Measurements from ENCODE around the gene TMEM184B. TPM values are rescaled to one million over a fixed set of nuclear protein-coding genes. Genes with fewer than 3 reads are reported as not detected.

Gene TMEM184B
- total RNA-seq (2014; rRNA removed; shearing (Covaris generic)) = 76.5 and 95.1 TPM in 2 replicates
- 40.7 and 42.2 TPM in 2 replicates for polyA plus RNA-seq (2016; fragmentation: Nextera tagmentation; extraction: Ambion mirVana)
- long read RNA-seq, full-length matches to known transcripts = 8 of 10 reads
- long read RNA-seq, partial matches to known transcripts = 1 of 10 reads
- long read RNA-seq, other reads (novel, unspliced or antisense) = 1 of 10 reads

DNA sequence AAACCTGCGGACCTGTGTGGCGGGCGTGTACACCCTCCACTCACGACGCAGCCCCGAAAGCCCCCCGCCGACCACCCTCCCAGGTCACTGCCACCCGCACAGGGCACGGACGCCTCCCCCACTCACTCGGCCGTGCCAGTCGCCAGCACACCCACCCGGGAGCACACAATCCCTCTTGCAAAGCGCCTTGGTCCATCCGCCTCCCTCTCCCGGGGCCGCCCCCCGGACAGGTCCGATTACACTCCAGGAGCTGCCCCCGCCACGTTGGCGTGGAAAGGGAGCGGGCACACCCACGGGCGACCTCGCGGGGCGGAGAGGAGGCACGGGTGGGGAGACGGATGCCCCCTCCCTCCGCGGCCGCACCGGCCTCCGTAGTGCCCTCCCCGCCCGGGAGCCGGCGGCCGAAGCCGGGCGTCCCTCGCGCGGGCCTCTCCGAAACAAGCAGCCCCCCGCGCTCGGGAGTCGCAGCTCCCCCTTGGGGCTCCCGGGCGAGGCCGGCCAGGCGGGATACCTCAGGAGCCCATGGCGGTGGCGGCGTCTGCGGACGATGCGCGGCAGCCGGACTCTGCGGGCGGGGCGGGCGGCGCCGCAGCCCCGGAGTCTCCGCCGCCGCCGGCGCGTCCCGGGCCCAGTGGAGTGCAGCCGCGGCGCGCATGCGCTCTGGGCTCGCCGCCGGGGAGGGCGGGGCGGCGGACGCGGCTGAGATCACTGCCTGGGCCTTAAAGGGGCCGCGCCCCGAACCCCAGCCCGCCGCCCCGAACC lies at the start of gene TMEM184B:
TMEM184B (minus strand) TSS at position 638 of the 762 bp plus-strand sequence. CDS start 25,049 bp downstream, outside the sequence.
- H3K36me3 Mint-ChIP-seq (ENCODE audit: low read depth) = 0 out of 3 replicates have a peak, but pooled peaks cover 2% of the 10 kb centered on the region
- H3K9me2 ChIP-seq (ENCODE audit: insufficient read depth) = no peaks in the 10 kb centered on the region
- H3K27me3 ChIP-seq (ENCODE audit: insufficient read depth) = peaks cover 9% of the 10 kb centered on the region; the same call in 1 of the 2 replicates
- H3K4me1 Mint-ChIP-seq = peaks cover 40% of the 10 kb centered on the region
- ATAC-seq = peak; percentile 75
- no peaks in the 10 kb centered on the region for H3K36me3 ChIP-seq (ENCODE audit: insufficient read depth)
- H3K27ac ChIP-seq (ENCODE audit: low read depth) = no peak within 1 kb of the TSS
- no peaks in the 10 kb centered on the region for H3K9me3 Mint-ChIP-seq
- peak; percentile 82 for DNase-seq (ENCODE audit: low spot score)
- peak within 1 kb of the TSS; percentile 95 for H3K4me2 ChIP-seq
- H3K79me2 ChIP-seq (replicated peaks; ENCODE audit: insufficient read depth) = peaks cover 50% of the 10 kb centered on the region
- H3K27ac Mint-ChIP-seq = peak within 1 kb of the TSS; percentile 67; the same call in 1 of the 2 replicates
- peaks cover 18% of the 10 kb centered on the region for H3K4me1 ChIP-seq (ENCODE audit: insufficient read depth)
- H3K4me3 Mint-ChIP-seq = peak within 1 kb of the TSS; percentile 92
- peaks cover 38% of the 10 kb centered on the region for H4K20me1 ChIP-seq (replicated peaks; ENCODE audit: insufficient read depth)
- peaks cover 15% of the 10 kb centered on the region for H3F3A ChIP-seq (replicated peaks; ENCODE audit: low read depth)
- H3K4me3 ChIP-seq = peak within 1 kb of the TSS; percentile 75
- peak within 1 kb of the TSS; percentile 100 for H2AFZ ChIP-seq
- TF ChIP-seq, protein P1, sequence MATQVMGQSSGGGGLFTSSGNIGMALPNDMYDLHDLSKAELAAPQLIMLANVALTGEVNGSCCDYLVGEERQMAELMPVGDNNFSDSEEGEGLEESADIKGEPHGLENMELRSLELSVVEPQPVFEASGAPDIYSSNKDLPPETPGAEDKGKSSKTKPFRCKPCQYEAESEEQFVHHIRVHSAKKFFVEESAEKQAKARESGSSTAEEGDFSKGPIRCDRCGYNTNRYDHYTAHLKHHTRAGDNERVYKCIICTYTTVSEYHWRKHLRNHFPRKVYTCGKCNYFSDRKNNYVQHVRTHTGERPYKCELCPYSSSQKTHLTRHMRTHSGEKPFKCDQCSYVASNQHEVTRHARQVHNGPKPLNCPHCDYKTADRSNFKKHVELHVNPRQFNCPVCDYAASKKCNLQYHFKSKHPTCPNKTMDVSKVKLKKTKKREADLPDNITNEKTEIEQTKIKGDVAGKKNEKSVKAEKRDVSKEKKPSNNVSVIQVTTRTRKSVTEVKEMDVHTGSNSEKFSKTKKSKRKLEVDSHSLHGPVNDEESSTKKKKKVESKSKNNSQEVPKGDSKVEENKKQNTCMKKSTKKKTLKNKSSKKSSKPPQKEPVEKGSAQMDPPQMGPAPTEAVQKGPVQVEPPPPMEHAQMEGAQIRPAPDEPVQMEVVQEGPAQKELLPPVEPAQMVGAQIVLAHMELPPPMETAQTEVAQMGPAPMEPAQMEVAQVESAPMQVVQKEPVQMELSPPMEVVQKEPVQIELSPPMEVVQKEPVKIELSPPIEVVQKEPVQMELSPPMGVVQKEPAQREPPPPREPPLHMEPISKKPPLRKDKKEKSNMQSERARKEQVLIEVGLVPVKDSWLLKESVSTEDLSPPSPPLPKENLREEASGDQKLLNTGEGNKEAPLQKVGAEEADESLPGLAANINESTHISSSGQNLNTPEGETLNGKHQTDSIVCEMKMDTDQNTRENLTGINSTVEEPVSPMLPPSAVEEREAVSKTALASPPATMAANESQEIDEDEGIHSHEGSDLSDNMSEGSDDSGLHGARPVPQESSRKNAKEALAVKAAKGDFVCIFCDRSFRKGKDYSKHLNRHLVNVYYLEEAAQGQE (IDR thresholded peaks at IDR 0.05; ENCODE audit: unreplicated experiment) = no peak
- peak; percentile 40; the same call in 1 of the 2 replicates for TF ChIP-seq POLR2AphosphoS5 (IDR thresholded peaks at IDR 0.05; ENCODE audit: low read depth)
- TF ChIP-seq EZH2 (IDR thresholded peaks at IDR 0.05; ENCODE audit: low read depth, unreplicated experiment) = no peak
- TF ChIP-seq CREB1 (CRISPR knock-in tag; IDR thresholded peaks at IDR 0.05; ENCODE audit: low read depth) = no peak
- no peak for TF ChIP-seq STAT1 (IDR thresholded peaks at IDR 0.05; ENCODE audit: unreplicated experiment)
- peaks cover 27% of the 10 kb centered on the region for H3K27me3 Mint-ChIP-seq (ENCODE audit: insufficient read depth, low read depth, poor library complexity)

DNA sequence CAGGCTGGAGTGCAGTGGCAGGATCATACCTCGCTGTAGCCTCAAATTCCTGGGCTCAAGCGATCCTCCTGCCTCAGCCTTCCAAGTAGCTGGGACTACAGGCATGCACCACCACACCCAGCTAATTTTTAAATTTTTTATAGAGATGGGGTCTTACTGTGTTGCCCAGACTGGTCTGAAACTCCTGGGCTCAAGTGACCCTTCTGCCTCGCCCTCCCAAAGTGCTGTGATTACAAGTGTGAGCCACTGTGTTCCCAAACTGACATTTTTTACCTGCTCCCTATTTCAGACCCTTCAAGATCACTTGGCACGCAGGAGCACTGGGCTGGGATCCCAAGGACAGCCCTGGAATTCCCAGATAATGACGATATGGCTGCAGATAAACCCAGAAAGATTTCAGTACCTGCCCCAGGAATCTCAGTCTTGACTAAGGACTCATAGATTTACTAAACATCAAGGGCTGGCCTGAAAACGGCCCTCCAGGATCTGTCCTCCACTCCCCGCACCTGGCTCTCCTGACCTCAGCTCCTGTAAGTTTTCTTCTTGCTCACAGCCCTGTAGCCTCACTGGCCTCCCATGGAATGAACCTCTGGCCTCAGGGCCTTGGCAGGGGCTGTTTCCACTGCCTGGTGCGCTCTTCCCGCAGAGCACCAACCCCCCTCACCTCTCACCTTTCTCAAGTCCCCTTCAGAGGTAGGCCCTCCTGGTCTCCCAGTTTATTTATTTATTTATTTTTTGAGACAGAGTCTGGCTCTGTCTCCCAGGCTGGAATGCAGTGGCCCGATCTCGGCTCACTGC lies 48.0 kb upstream of the TMEM184B start:
- H3K27me3 ChIP-seq (ENCODE audit: insufficient read depth) = no peaks in the 10 kb centered on the region
- Mint-ChIP-seq H3K36me3 (ENCODE audit: low read depth) (peaks cover 7% of the 10 kb centered on the region), H3K4me1 (peaks cover 51% of the 10 kb centered on the region), H3K27me3 (ENCODE audit: insufficient read depth, low read depth, poor library complexity) (peaks cover 34% of the 10 kb centered on the region), H3K4me3 (no peak overlapping the region; the same call in 2 of the 3 replicates), H3K9me3 (peaks cover 2% of the 10 kb centered on the region; the same call in 1 of the 3 replicates), H3K27ac (peak overlapping the region; percentile 81; the same call in 1 of the 2 replicates)
- peak overlapping the region; percentile 83 for H3K27ac ChIP-seq (ENCODE audit: low read depth)
- no peak overlapping the region for H2AFZ ChIP-seq
- 0 out of 2 replicates have a peak overlapping the region, but pooled peaks have one; percentile 64 for H3K4me2 ChIP-seq
- no peak for DNase-seq (ENCODE audit: low spot score)
- no peaks in the 10 kb centered on the region for H3K36me3 ChIP-seq (ENCODE audit: insufficient read depth)
- H3K79me2 ChIP-seq (replicated peaks; ENCODE audit: insufficient read depth) = peaks cover 60% of the 10 kb centered on the region
- H3K4me1 ChIP-seq (ENCODE audit: insufficient read depth) = peaks cover 38% of the 10 kb centered on the region
- TF ChIP-seq ZNF331 (CRISPR knock-in tag; IDR thresholded peaks at IDR 0.05; ENCODE audit: low read depth) = no peak
- H3K4me3 ChIP-seq = no peak overlapping the region
- peaks cover 29% of the 10 kb centered on the region for H3F3A ChIP-seq (replicated peaks; ENCODE audit: low read depth)
- no peaks in the 10 kb centered on the region for H3K9me2 ChIP-seq (ENCODE audit: insufficient read depth)
- H4K20me1 ChIP-seq (replicated peaks; ENCODE audit: insufficient read depth) = peaks cover 6% of the 10 kb centered on the region; the same call in 1 of the 2 replicates
- no peak for ATAC-seq

Measured in GM23338 (cell line).